ENCODE results near the gene FAM118A. TPM values are rescaled to one million over a fixed set of nuclear protein-coding genes. Genes with fewer than 3 reads are reported as not detected.
A peak's percentile ranks its signal among the peaks of the same experiment; 100 is the strongest.
"Not testable (repeated sequence)": the region's sequence is repeated elsewhere in the genome, so short reads cannot be mapped to it uniquely, and the experiment has no call there.

Gene FAM118A
- polyA plus RNA-seq, 6 donors from 2014 or later, result 11.2 to 72.1 (median 37.0) TPM

DNA sequence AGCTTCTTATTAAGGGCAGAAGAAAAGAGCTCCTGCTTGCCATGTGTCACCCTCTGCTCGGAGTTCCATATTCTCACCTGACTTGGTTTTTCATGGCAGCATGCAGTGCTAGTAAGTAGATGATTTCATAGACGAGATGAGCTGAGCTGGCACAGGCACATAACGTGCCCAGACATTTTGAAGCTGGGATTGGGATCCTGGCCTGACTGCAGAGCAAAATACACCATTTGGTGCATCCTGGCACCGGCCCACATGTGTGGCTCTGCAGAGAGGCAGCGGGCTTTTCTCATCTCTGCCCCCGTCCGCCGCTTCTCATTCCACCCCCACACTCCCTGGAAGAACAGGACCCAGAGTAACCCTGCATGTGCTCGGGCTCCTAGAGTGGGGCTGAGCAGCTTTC lies 24.8 kb downstream of the FAM118A start:
- no peaks in the 10 kb centered on the region for H3K27me3 Mint-ChIP-seq
- H3K4me3 Mint-ChIP-seq, result no peak overlapping the region
- H3K9me3 Mint-ChIP-seq, result no peaks in the 10 kb centered on the region
- H3K27ac Mint-ChIP-seq, result no peak overlapping the region
- no peak for ATAC-seq (ENCODE audit: low read depth in 2 of 2)
- no peaks in the 10 kb centered on the region for H3K4me1 Mint-ChIP-seq
- peaks cover under 1 to 10% of the 10 kb centered on the region in 2 donors for H3K36me3 Mint-ChIP-seq
- DNase-seq, result no peak

DNA sequence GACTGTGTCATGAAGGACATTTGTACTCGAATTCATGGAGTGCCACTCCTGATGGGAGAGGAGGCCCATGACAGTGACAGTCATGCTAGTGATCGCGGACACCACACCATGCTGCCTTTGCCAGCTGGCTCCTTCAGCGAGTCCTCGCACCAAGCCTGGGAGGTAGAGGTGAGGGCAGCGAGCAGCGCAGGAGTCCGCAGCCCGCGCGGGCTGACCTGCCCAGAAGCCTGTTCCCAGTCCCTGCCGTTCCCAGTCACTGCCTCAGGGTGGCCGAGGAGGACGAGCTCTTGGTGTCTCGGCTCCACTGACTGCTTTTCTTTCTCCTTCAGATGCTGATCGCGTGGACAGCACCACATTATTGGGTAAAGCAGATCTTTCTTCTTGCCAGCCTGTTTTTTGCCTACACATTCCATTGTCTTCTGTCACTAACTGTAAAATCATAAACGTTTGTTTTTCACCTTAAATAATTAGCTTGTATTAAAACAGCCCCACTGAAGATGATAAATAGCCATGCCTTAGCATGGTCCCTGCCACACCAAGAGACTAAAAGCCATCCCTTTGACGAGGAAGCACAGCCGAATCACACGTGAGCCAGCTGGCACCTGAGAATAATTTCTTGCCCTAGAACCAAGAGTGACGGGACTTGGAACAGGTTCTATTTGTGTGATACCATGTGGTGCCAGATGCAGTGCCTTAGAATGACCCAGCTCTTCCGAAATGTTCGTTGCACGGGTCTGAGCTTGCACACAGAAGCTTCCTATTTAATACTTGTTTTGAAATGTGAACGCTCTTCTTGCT lies 25.5 kb downstream of the FAM118A start:
- no peaks in the 10 kb centered on the region for H3K4me1 Mint-ChIP-seq
- peaks cover 8 to 16% of the 10 kb centered on the region in 2 donors for H3K36me3 Mint-ChIP-seq
- ATAC-seq (ENCODE audit: low read depth in 2 of 2), result no peak

DNA sequence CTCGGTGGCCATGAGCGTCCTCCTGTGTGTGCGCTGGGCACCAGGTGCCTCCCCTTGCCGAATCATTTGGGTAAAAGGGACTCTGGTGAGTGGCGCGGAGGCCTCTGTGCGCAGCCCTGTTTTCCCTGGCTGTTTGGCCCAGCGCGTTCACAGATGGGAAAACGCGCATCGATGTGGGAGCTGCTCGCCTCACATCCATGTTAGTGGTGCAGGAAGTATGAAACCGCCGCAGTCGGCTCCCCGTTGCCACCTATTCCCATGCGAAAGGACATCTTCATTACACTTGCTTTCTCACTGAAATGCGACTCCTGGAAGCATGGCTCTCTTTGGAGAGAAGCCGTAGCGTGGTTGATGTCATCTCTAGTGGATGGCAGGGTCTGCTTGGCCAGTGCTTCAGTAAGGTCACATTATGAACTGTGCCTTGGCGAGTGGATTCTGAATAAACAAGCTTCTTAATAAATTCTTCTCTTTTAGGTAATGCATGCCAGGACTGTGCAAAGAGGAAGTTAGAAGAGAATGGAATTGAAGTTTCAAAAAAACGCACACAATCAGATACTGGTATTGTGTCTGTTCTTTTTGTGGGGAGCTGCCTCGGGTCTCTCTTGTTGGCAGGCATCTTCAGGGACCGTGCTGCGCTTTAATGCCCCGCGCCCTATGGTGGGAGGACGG lies 26.3 kb downstream of the FAM118A start:
- no peak for DNase-seq
- Mint-ChIP-seq H3K27ac (peak overlapping the region in 1 of 6 donors; percentile 9), H3K9me3 (no peaks in the 10 kb centered on the region), H3K4me3 (no peak overlapping the region), H3K4me1 (no peaks in the 10 kb centered on the region), H3K36me3 (peaks cover 13 to 20% of the 10 kb centered on the region in 2 donors), H3K27me3 (no peaks in the 10 kb centered on the region)
- no peak for ATAC-seq (ENCODE audit: low read depth in 2 of 2)

More for the DNA sequence above, 25.5 kb downstream of the FAM118A start:
- Mint-ChIP-seq H3K27me3 (no peaks in the 10 kb centered on the region), H3K4me3 (no peak overlapping the region), H3K9me3 (no peaks in the 10 kb centered on the region), H3K27ac (peak overlapping the region in 1 of 6 donors; percentile 56)
- no peak for DNase-seq

DNA sequence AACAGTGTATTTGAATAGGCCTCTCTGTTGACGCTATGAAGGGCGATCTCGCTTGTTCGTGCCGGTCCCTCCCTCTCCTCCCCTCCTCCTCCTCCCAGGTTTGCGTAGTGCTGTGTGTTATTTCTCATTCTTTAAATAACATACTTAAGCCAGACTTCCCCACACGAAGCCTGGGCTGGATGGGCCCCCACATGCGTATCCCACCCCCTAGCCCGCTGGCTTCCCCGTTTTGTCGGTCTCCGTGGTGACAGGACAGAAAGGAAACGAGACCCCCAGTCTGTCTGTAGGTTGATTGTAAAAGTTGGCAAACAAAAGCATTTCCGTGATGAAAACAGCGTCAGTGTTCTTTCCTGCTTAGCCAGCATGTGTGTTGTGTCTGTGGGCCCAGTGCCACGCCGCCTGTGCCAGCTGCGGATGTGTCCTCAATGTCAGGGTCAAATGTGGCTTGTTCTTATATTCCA lies 27.3 kb downstream of the FAM118A start:
- ATAC-seq (ENCODE audit: low read depth in 2 of 2) (no peak), DNase-seq (no peak)
- Mint-ChIP-seq H3K27ac (peak overlapping the region in 4 of 6 donors; percentile 21 to 86 (median 68)), H3K4me1 (no peaks in the 10 kb centered on the region), H3K36me3 (peaks cover 13 to 20% of the 10 kb centered on the region in 2 donors), H3K4me3 (no peak overlapping the region), H3K27me3 (no peaks in the 10 kb centered on the region), H3K9me3 (no peaks in the 10 kb centered on the region)

DNA sequence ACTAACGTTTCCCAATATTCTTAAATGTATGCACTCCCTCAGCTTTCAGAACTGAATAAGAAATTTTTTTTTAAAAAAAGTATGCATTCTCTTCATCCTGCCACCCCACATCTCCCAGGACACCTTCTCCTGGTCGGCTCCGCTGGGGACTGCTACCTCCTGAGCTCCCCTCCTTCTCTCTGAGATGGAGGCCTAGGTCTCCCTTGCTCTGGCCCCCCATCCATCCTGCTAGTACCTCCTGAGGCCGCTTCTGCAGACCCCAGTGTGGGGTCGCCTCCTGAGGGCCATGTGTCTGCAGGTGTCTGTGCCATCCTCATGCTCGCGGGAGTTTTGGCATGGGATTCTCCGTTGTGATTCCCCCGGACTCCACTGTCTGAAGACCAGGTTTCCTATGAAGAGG lies 27.8 kb downstream of the FAM118A start:
- H3K4me3 Mint-ChIP-seq, result no peak overlapping the region
- ATAC-seq (ENCODE audit: low read depth in 2 of 2) (no peak), DNase-seq (no peak)
- peaks cover 13 to 20% of the 10 kb centered on the region in 2 donors for H3K36me3 Mint-ChIP-seq
- no peaks in the 10 kb centered on the region for H3K27me3 Mint-ChIP-seq
- H3K9me3 Mint-ChIP-seq, result no peaks in the 10 kb centered on the region
- H3K4me1 Mint-ChIP-seq, result no peaks in the 10 kb centered on the region
- peak overlapping the region in 2 of 6 donors; percentile 21 to 64 for H3K27ac Mint-ChIP-seq

DNA sequence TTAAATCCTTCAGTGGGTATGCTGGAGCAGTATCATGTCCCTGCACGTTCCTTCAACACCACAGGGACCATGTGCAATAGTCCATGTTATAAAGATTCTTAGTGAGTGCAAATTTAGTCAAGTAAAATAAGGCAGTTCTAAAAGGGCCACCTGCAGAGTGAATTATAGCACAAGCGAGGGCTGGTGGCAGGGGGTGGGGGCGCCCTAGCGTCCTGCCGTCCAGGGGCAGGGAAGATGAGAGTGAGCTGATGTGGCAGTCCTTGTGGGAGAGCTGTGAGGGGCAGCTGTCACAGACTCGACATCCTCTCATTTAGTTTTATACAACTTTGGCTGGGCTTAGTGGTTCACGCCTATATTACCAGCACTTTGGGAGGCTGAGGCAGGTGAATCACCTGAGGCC lies 29.1 kb downstream of the FAM118A start:
- ATAC-seq (ENCODE audit: low read depth in 2 of 2) (no peak), DNase-seq (no peak)
- H3K4me3 Mint-ChIP-seq, result no peak overlapping the region
- no peak overlapping the region for H3K27ac Mint-ChIP-seq
- H3K27me3 Mint-ChIP-seq, result no peaks in the 10 kb centered on the region
- no peaks in the 10 kb centered on the region for H3K9me3 Mint-ChIP-seq
- H3K4me1 Mint-ChIP-seq, result no peaks in the 10 kb centered on the region
- peaks cover 13 to 20% of the 10 kb centered on the region in 2 donors for H3K36me3 Mint-ChIP-seq

DNA sequence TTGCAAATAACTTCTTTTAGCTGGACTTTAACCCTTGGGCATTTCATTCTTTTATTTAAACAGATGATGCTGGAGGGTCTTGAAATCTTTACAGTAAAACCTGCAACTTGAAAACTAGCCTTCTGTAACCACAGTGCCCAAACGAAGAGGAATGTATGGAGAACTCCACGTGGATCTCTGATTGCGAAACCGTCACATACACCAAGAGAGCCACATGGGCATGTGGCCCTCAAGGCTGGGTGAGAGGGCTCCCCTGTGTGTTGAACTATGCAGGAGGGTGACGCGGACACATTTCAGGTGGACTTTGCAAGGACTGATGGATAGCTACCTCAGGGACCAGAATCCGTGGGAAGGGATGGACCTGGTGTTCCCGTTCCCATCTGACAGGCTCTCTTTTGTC lies 30.6 kb downstream of the FAM118A start:
- H3K9me3 Mint-ChIP-seq, result no peaks in the 10 kb centered on the region
- H3K27ac Mint-ChIP-seq, result no peak overlapping the region
- no peak overlapping the region for H3K4me3 Mint-ChIP-seq
- no peaks in the 10 kb centered on the region for H3K27me3 Mint-ChIP-seq
- DNase-seq (no peak), ATAC-seq (ENCODE audit: low read depth in 2 of 2) (no peak)
- H3K36me3 Mint-ChIP-seq, result peaks cover 13% of the 10 kb centered on the region in 2 donors
- no peaks in the 10 kb centered on the region for H3K4me1 Mint-ChIP-seq

DNA sequence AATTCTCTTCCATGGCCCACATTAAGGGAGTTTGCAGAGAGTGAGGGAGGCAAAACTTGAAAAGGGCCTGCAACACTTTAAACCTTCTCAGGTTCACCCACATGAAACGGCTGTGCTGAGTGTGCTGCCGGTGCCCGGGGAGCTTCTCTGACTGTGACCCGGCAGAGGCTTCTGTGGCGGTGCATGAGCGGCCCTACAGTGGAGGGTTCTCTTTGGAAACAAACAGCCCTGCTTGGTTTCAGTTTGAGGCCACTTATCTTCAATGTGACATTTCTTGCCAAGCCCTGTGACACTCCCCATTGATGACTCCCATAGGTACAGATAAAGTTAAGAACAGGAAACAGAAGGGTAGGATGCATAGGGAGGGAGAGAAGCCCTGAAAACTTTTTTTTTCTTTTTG lies 31.8 kb downstream of the FAM118A start:
- no peaks in the 10 kb centered on the region for H3K9me3 Mint-ChIP-seq
- no peak overlapping the region for H3K4me3 Mint-ChIP-seq
- DNase-seq (no peak), ATAC-seq (ENCODE audit: low read depth in 2 of 2) (no peak)
- H3K27ac Mint-ChIP-seq, result peak overlapping the region in 3 of 6 donors; percentile 65 to 80 (median 78)
- H3K4me1 Mint-ChIP-seq, result no peaks in the 10 kb centered on the region
- peaks cover 13 to 18% of the 10 kb centered on the region in 2 donors for H3K36me3 Mint-ChIP-seq
- H3K27me3 Mint-ChIP-seq, result no peaks in the 10 kb centered on the region

DNA sequence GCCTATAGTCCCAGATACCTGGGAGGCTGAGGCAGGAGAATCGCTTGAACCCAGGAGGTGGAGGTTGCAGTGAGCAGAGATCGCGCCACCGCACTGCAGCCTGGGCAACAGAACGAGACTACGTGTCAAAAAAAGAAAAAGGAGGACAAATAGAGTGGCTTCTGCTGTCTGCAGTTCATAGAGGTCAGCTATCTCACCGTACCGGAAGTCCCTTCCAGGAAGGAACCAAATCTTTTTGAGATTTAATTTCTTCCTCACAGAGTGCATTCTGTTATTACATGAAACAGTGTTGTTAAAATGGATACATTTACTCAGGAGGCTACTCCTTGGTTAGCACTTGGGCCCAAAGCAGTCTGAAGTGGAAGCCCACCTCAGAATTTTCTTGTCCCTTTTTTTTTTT lies 33.4 kb downstream of the FAM118A start:
- H3K36me3 Mint-ChIP-seq, result peaks cover 13 to 22% of the 10 kb centered on the region in 2 donors
- H3K27ac Mint-ChIP-seq, result peak overlapping the region in 2 of 6 donors; percentile 30 to 36
- DNase-seq, result no peak
- no peak for ATAC-seq (ENCODE audit: low read depth in 2 of 2)
- H3K9me3 Mint-ChIP-seq, result no peaks in the 10 kb centered on the region
- H3K4me3 Mint-ChIP-seq, result no peak overlapping the region
- H3K4me1 Mint-ChIP-seq, result no peaks in the 10 kb centered on the region
- no peaks in the 10 kb centered on the region for H3K27me3 Mint-ChIP-seq

DNA sequence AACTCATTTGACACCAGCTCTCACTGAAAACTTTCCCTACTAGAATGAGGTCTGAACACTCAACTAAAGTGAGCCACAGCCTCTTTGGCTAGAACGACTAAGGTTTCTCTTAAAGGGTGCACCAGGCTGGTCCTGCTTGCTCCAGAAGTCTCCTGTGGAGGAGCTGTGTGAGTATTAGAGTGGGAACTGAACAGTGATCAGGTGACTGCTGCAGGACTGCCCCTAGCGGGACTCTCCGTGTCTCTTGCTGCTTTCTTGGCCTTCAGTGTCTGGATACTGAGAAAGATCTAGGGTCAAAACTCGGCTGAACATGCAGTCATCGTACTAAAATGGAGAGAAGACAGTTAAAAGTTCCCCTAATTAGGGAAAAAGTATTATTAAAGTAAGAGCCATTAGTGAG lies 34.6 kb downstream of the FAM118A start:
- Mint-ChIP-seq H3K27me3 (no peaks in the 10 kb centered on the region), H3K27ac (peak overlapping the region in 2 of 6 donors; percentile 2 to 4), H3K4me3 (no peak overlapping the region), H3K4me1 (no peaks in the 10 kb centered on the region), H3K36me3 (peaks cover 13 to 22% of the 10 kb centered on the region in 2 donors), H3K9me3 (no peaks in the 10 kb centered on the region)
- no peak for DNase-seq
- no peak for ATAC-seq (ENCODE audit: low read depth in 2 of 2)

DNA sequence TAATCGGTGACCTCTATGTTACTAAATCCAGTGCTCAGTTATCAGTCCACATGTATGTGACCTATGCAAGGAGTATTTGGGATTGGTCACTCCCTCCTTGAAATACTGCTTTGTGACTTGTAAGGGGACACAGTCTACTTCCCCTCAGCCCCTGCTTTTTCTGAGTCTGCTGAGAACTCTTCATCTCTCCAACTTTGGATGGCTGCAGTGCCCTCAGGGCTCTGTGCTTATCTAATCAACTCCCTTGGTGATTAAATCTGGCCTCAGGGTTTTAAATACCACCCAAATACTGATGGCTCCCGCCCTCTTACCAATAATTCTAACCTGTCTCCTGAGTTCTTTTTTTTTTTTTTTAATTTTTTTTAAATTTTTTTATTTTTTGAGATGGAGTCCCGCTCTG lies 40.2 kb downstream of the FAM118A start:
- Mint-ChIP-seq H3K9me3 (no peaks in the 10 kb centered on the region), H3K36me3 (peaks cover 0 to 9% of the 10 kb centered on the region in 2 donors), H3K4me1 (no peaks in the 10 kb centered on the region), H3K27ac (no peak overlapping the region), H3K27me3 (no peaks in the 10 kb centered on the region), H3K4me3 (no peak overlapping the region)
- no peak for DNase-seq
- no peak for ATAC-seq (ENCODE audit: low read depth in 2 of 2)

DNA sequence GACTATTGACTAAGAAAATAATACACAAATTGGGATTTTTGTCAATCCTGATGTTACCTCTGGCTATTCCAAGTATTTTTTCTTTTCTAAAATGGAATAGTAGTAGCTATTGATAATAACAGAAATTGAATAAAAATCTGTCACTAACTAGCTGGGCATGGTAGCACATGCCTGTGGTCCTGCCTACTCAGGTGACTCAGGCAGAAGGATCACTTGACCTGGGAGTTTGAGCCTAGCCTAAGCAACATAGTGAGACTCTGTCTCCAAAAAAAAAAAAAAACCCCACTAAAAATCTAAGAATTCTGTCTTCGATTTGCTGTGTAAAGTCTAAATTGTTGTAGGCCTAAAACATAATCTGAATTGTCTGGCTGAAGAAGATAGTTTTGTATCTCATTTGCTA lies 42.2 kb downstream of the FAM118A start:
- no peak for DNase-seq
- Mint-ChIP-seq H3K27me3 (no peaks in the 10 kb centered on the region), H3K9me3 (no peaks in the 10 kb centered on the region), H3K4me1 (no peaks in the 10 kb centered on the region), H3K27ac (no peak overlapping the region), H3K36me3 (peaks cover 0 to under 1% of the 10 kb centered on the region in 2 donors), H3K4me3 (no peak overlapping the region)
- no peak for ATAC-seq (ENCODE audit: low read depth in 2 of 2)

DNA sequence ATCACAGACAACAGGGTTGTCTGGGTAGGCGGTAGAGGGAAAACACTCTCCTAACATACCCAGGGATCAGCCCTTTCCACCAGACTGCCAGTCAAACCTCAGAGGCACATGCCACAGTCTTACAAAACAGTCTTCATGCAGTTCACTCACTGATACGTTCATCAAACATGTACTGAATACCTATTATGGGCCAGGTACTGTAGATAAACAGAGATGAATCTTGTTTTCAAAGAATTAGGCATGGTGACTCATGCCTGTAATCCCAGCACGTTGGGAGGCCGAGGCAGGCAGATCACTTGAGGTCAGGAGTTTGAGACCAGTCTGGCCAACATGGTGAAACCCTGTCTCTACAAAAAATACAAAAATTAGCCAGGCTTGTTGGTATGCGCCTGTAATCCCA lies 43.0 kb downstream of the FAM118A start:
- DNase-seq, H3K27ac Mint-ChIP-seq, H3K4me3 Mint-ChIP-seq: not testable (repeated sequence)

DNA sequence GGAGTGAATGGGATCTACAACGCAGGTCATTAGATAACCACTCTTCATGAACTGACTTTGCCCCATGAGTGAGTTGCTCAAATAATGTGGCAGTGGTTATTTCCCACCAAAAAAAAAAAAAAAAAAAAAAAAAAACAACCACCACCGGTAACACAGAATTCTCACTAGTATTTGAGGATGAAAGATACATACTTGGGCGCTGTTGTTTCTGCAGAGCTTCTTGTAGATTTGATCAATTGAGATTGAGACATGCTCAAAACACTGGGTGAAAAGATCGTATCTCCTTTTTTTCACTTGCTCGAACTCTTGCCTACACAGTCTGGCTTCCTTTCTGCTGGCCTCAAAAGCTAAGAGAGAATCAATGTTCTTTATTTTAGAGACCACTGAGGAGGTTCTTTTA lies 44.1 kb downstream of the FAM118A start:
- H3K27me3 Mint-ChIP-seq, result no peaks in the 10 kb centered on the region
- no peaks in the 10 kb centered on the region for H3K9me3 Mint-ChIP-seq
- no peaks in the 10 kb centered on the region for H3K36me3 Mint-ChIP-seq
- no peaks in the 10 kb centered on the region for H3K4me1 Mint-ChIP-seq
- no peak overlapping the region for H3K27ac Mint-ChIP-seq
- ATAC-seq (ENCODE audit: low read depth in 2 of 2) (no peak), DNase-seq (no peak)
- H3K4me3 Mint-ChIP-seq, result peak overlapping the region in 1 of 8 donors; percentile 18

More for the DNA sequence above, 43.0 kb downstream of the FAM118A start:
- ATAC-seq (ENCODE audit: low read depth in 2 of 2); H3K4me1 Mint-ChIP-seq; H3K9me3 Mint-ChIP-seq; H3K36me3 Mint-ChIP-seq; H3K27me3 Mint-ChIP-seq: not testable (repeated sequence)
